ENCODE measurements around the gene SLC10A3.

SLC10A3 gene

GRCh38 chrX:154487518-154488290, 2.7 kb downstream of the SLC10A3 start:
- no peak for DNase-seq (ENCODE audit: extremely low read depth, low read depth)
- H3K4me3 ChIP-seq (replicated peaks; ENCODE audit: low read depth, low read length): no peak overlapping the region
- TF ChIP-seq, protein P1, sequence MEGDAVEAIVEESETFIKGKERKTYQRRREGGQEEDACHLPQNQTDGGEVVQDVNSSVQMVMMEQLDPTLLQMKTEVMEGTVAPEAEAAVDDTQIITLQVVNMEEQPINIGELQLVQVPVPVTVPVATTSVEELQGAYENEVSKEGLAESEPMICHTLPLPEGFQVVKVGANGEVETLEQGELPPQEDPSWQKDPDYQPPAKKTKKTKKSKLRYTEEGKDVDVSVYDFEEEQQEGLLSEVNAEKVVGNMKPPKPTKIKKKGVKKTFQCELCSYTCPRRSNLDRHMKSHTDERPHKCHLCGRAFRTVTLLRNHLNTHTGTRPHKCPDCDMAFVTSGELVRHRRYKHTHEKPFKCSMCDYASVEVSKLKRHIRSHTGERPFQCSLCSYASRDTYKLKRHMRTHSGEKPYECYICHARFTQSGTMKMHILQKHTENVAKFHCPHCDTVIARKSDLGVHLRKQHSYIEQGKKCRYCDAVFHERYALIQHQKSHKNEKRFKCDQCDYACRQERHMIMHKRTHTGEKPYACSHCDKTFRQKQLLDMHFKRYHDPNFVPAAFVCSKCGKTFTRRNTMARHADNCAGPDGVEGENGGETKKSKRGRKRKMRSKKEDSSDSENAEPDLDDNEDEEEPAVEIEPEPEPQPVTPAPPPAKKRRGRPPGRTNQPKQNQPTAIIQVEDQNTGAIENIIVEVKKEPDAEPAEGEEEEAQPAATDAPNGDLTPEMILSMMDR (IDR thresholded peaks at IDR 0.05; ENCODE audit: low read depth, low read length, missing control alignments): no peak

DNA sequence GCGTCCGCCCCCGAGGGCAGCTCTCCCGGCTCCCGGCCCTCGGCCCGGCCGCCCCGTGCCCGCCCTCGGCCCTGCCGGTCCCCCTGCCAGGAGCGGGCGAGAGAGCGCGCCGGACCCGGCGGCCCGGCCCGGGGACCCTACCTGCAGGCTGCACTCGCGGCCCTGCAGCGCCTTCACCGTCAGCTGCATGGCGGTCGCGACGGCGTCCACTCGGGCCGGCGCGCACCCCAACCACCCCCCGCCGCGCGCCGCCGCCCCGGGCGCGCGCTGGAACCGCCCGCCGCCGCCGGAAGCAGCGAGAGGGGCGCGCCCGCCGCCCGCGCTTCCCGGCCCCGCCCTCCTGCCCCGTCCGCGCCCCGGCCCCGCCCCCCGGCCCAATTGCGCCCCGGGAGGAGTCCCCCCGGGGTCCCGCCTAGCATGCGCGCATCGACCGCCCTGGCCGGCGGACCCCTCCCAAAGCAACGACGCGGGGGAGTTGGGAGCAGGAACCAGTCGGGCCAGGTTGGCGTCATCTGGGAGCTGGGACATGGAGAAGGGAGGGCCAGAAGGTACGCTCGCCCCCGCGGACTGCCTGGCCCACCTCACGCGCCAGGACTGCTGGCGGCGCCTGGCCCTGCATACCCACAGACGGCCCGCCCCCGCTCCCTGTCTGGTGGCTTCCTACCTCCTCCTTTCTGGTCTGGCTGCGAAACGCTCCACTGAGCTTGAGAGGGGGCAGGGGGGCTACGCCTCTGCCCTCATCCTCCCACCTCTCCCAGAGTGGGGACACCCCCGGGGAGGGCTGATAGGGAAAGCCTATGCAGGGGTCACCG, 3.8 kb downstream of the SLC10A3 start, which contains the start of gene UBL4A:
Gene UBL4A, minus strand, starts transcription at position 220 of the 812 bp plus-strand sequence. Its CDS starts 31 bp downstream, at position 189.
- TF ChIP-seq, protein P1 (IDR thresholded peaks at IDR 0.05; ENCODE audit: low read depth, low read length, missing control alignments): no peak
- peak within 1 kb of the TSS; percentile 51 for H3K4me3 ChIP-seq (replicated peaks; ENCODE audit: low read depth, low read length)
- no peak for DNase-seq (ENCODE audit: extremely low read depth, low read depth)

GRCh38 chrX:154486052-154486395, 4.4 kb downstream of the SLC10A3 start:
- no peak for DNase-seq (ENCODE audit: extremely low read depth, low read depth)
- H3K4me3 ChIP-seq (replicated peaks; ENCODE audit: low read depth, low read length): peak overlapping the region; percentile 51
- TF ChIP-seq, protein P1 (IDR thresholded peaks at IDR 0.05; ENCODE audit: low read depth, low read length, missing control alignments): no peak

GRCh38 chrX:154485150-154486051, 5.0 kb downstream of the SLC10A3 start:
- no peak for DNase-seq (ENCODE audit: extremely low read depth, low read depth)
- TF ChIP-seq, protein P1 (IDR thresholded peaks at IDR 0.05; ENCODE audit: low read depth, low read length, missing control alignments): no peak
- peak overlapping the region; percentile 51 for H3K4me3 ChIP-seq (replicated peaks; ENCODE audit: low read depth, low read length)

DNA sequence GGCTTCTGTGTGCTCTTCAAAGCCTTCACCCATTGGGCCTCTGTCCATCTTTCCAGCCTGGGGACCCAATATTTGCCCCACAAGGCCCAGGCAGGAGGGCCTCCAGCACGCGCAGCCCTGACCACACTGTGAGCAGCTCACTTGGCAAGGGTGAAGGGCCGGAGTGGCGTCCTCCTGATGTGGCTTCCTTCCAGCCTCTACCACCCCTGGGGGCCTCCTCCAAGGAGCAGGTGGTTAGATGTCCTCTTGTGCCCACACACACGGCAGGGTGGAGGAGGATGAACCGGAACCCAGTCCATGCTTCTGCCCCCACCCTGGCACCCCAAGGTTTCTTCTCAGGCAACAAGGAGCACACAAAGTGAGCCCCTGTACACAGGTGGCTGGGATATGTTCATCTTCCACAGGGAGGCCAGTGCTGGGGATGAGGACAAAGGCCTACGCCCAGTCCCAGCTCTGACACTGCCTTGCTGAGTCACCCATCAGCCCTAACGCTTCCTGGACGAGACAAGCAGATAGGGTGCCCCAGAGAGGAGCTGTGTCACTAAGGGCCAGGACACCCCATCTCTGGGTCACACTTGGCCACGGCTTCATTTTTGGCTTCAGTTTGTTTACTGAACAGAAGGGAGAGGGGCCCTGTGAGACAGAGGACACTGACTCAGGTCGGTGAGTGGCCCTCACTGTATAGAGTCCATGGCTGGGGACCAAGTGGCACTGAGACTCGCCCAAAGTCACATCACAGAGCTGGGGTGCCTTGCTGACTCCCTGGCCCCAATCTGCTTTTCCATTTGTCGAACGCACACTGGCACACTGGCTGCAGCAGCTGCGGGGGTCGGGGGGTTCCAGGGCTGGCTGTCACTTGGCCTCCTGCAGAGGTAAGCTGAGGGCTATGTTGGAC, 5.9 kb downstream of the SLC10A3 start:
- TF ChIP-seq, protein P1 (IDR thresholded peaks at IDR 0.05; ENCODE audit: low read depth, low read length, missing control alignments): no peak
- no peak for DNase-seq (ENCODE audit: extremely low read depth, low read depth)
- H3K4me3 ChIP-seq (replicated peaks; ENCODE audit: low read depth, low read length): peak overlapping the region; percentile 51; the same call in 1 of the 2 replicates
